Left lung (tissue), 10 donors: ENCODE results near the gene UNCX. TPM values are rescaled to one million over a fixed set of nuclear protein-coding genes. Genes with fewer than 3 reads are reported as not detected.

Source experiments
- ATAC-seq: fragments of 200-7000 bp; cut with Tn5 transposase; one replicate; pipeline ENCODE4 v1.9.1; 2020; ENCODE audit warnings: moderate library complexity
- DNase-seq, 4 donors: peaks; one replicate each; pipeline ENCODE4 v3.0.0-alpha.2; 2013 to 2020
- H3K27ac ChIP-seq, 2 donors: fragments of 200-600 bp; sonication (generic) in 1 of 2; one replicate each; pipeline versions ENCODE4 v1.5.0 to v1.8.0; 2020 to 2021
- H3K27me3 ChIP-seq, 2 donors: fragments of 200-600 bp; sonication (generic) in 1 of 2; one replicate each; pipeline versions ENCODE4 v1.5.0 to v1.8.0; 2020 to 2021
- H3K36me3 ChIP-seq, 2 donors: fragments of 200-600 bp; sonication (generic) in 1 of 2; one replicate each; pipeline versions ENCODE4 v1.5.0 to v1.8.0; 2020 to 2021
- H3K4me1 ChIP-seq, 2 donors: fragments of 200-600 bp; one replicate each; pipeline ENCODE4 v1.8.0; 2021
- H3K4me3 ChIP-seq, 2 donors: fragments of 200-600 bp; sonication (generic) in 1 of 2; one replicate each; pipeline versions ENCODE4 v1.5.0 to v1.8.0; 2020 to 2021; ENCODE audit warnings: mild to moderate bottlenecking in 1 of 2
- H3K9me3 ChIP-seq, 2 donors: fragments of 200-600 bp; sonication (generic) in 1 of 2; one replicate each; pipeline versions ENCODE4 v1.5.0 to v1.8.0; 2020 to 2021
- intact Hi-C, 2 donors: fragments of 100-400 bp; cut with DNase I; formaldehyde crosslinking; loops; one replicate each; pipeline versions ENCODE4 v1.11.2 to v1.14.2; 2022
- polyA plus RNA-seq, 6 donors: library from polyadenylated mRNA; unstranded; fragments of 120-200 nt; gene quantifications; one replicate each; pipeline ENCODE4 v1.2.1, GENCODE V29; 2013; ENCODE audit not compliant: insufficient read length in 6 of 6
- total RNA-seq, 2 donors: library from RNA; stranded (reverse); fragmentation: NEBNext Ultra II Directional; extraction: Animal tissue kit (Norgen Biotek cat#: 25700); gene quantifications; one replicate each; pipeline ENCODE4 v1.2.1, GENCODE V29; 2021
- TF ChIP-seq, protein P1 (sequence below), 2 donors: fragments of 200-600 bp; sonication (generic) in 1 of 2; IDR thresholded peaks; one replicate each; pipeline versions ENCODE4 v1.5.0 to v1.8.0; 2021; ENCODE audit warnings: antibody characterized with exemption in 2 of 2
- donor health status: DM: no; HTN: yes; CAD: no.
- donor health status: DM: no; HTN: no; CAD: no.

UNCX gene
- total and polyA plus RNA-seq, 8 donors = 0.10 TPM; not detected in 7

DNA sequence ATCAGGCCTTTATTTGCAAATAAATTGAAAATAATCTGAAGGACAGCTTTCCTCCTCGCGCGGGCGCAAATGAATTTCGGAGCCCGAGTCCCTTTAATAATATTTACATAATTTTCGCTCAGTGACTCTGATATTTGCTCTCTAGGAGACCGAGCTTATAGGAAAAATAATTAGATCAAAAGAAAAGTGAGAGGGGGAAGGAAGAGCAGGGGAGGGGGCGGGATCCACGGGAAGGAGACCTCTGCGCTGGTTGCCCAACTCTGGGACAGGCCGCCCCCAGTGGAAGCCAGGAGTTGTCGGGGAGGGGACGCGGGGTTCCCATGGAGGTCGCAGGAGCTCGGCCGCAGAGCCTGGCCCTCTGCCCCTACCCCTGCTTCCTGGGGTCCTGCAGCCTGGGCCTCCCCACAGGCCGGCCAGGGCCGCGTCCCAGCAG is 5.8 kb downstream of the UNCX start:
- intact Hi-C loops = no loop called here
- no peak for ATAC-seq
- H3K27me3 ChIP-seq = peaks cover 91 to 98% of the 10 kb centered on the region in 2 donors

DNA sequence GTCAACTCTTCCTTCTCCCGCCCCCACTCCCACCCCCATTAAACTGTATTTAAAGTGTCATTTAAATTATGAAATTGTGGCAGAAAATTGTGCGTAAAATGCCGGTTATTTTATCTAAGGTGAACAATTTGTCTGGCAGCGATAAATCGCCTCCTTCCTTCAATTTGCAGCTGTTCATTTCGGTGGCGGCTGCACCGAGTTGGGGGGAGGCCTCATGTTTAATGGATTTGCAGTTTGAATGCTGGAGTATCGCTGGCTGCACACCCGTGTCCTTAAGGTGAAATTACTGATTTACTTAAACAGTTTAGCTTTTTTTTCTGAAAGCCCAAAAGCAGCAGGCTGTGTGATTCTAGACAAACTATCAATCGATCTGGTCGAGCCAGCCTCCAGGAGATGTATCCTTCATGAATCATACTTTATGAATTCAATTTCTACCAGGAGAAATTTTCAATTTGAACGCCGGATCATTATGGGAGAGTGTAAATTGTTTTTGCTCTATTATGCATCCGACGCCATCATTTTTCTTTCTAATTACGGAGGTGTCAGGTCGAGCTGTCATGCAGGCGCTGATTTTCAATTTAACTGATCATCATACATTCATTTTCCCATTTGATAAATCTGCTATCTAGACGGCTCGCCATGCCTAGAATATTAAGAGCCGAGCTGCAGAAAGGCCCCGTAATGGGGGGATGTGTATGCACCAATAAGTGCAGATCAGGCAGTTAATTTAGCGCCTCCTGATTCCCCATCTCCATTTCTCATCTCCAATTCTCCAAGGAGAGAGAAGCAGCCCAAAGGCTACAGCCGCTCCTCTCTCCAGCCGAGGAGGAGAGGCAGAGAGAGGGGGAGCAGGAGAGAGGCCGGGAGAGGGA is 6.5 kb downstream of the UNCX start:
- DNase-seq (no peak), ATAC-seq (no peak)
- no peak overlapping the region for H3K27ac ChIP-seq
- H3K9me3 ChIP-seq = no peaks in the 10 kb centered on the region
- no peak overlapping the region for H3K4me3 ChIP-seq
- intact Hi-C loops = no loop called here
- peaks cover 91 to 98% of the 10 kb centered on the region in 2 donors for H3K27me3 ChIP-seq
- peaks cover 0 to 7% of the 10 kb centered on the region in 2 donors for H3K4me1 ChIP-seq
- TF ChIP-seq, protein P1, sequence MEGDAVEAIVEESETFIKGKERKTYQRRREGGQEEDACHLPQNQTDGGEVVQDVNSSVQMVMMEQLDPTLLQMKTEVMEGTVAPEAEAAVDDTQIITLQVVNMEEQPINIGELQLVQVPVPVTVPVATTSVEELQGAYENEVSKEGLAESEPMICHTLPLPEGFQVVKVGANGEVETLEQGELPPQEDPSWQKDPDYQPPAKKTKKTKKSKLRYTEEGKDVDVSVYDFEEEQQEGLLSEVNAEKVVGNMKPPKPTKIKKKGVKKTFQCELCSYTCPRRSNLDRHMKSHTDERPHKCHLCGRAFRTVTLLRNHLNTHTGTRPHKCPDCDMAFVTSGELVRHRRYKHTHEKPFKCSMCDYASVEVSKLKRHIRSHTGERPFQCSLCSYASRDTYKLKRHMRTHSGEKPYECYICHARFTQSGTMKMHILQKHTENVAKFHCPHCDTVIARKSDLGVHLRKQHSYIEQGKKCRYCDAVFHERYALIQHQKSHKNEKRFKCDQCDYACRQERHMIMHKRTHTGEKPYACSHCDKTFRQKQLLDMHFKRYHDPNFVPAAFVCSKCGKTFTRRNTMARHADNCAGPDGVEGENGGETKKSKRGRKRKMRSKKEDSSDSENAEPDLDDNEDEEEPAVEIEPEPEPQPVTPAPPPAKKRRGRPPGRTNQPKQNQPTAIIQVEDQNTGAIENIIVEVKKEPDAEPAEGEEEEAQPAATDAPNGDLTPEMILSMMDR (IDR thresholded peaks at IDR 0.05) = no peak
- no peaks in the 10 kb centered on the region for H3K36me3 ChIP-seq

More for the DNA sequence above, 5.8 kb downstream of the UNCX start:
- no peaks in the 10 kb centered on the region for H3K36me3 ChIP-seq
- H3K27ac ChIP-seq = no peak overlapping the region
- H3K9me3 ChIP-seq = no peaks in the 10 kb centered on the region
- peaks cover 0 to 7% of the 10 kb centered on the region in 2 donors for H3K4me1 ChIP-seq
- peak in 1 of 4 donors; percentile 50 for DNase-seq
- no peak overlapping the region for H3K4me3 ChIP-seq
- TF ChIP-seq, protein P1 (IDR thresholded peaks at IDR 0.05) = no peak

DNA sequence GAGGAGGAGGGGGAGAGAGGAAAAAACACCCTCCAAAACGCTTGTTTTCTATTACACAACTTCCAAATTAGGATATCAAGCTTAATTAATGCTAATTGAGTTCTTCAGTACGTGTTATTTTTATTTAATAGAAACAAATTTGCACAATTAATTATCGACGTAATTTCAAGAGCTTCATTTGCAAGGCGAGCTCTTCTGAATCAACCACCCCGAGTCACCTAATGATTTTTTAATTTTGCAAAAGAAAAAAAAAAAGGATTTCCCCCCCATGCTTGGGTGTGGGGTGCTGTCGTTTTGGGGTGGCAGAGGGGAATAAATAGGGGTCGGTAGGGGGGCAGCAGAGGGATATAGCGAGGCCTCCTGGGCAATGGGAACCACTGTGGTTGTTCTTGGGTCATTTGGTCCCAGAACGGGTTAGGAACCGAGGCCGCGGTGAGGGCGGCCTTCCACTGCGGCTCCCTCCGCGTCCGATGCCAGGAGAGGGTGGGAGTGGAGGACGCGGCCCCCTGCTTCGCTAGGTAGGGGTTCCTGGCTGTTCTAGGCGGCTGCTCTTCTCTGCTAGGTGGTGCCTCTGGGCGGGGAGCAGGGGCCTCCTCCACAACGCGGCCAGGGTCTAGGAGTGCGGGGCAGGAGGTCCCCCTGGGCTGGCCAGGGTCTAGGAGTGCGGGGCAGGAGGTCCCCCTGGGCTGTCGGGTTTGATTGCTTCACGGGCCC is 7.3 kb downstream of the UNCX start:
- H3K9me3 ChIP-seq = no peaks in the 10 kb centered on the region
- H3K27ac ChIP-seq = no peak overlapping the region
- ATAC-seq (no peak), DNase-seq (peak in 1 of 4 donors; percentile 51)
- H3K27me3 ChIP-seq = peaks cover 91 to 98% of the 10 kb centered on the region in 2 donors
- intact Hi-C loops = no loop called here
- no peaks in the 10 kb centered on the region for H3K36me3 ChIP-seq
- H3K4me3 ChIP-seq = no peak overlapping the region
- TF ChIP-seq, protein P1 (IDR thresholded peaks at IDR 0.05) = no peak
- peaks cover 0 to 7% of the 10 kb centered on the region in 2 donors for H3K4me1 ChIP-seq

DNA sequence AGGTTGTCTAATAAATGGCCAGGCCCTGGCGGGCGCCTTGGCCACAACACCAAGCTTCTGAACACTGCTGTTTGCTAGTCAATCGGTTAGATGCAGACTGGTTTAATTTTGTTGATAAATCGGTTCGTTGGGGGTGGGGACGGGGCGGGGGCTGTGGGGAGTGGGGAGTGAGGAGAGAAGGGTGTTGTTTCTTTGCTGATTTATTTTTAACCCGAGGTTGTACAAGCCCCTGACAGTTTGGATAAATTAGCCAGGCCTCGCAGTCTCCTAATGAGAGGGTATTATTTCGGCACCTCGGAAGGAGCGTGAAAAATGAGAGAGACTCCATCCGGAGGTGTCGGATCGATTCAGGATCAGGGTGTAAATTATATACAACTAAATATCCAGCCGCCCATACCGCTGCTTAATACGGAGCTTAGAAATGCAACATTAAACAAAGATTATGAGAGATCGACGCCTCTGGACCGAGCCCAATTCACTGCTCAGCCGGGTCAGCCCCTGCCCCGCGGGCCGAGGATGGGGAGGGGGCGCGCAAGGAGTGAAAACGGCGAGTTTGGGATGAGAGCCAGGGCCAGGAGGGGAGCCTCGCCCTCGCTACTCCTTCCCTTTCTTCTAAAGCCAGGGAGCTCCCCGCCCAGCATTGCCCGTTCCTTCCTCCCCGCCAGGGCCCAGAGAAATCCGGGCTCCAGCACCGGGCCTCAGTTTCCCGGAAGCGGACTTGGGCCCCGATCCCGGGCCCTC is 8.0 kb downstream of the UNCX start:
- ATAC-seq (no peak), DNase-seq (peak in 1 of 4 donors; percentile 63)
- Histone ChIP-seq H3K27me3 (peaks cover 91 to 98% of the 10 kb centered on the region in 2 donors), H3K27ac (no peak overlapping the region), H3K36me3 (no peaks in the 10 kb centered on the region), H3K9me3 (no peaks in the 10 kb centered on the region), H3K4me3 (no peak overlapping the region), H3K4me1 (peaks cover 0 to 2% of the 10 kb centered on the region in 2 donors)
- intact Hi-C loops = no loop called here
- TF ChIP-seq, protein P1 (IDR thresholded peaks at IDR 0.05) = no peak
